HepG2 (cell line): ENCODE data around the gene VPS11. TPM values are rescaled to one million over a fixed set of nuclear protein-coding genes. Genes with fewer than 3 reads are reported as not detected.

Experiments
- ADNP ChIP-seq: sonication (generic); formaldehyde crosslinking; IDR thresholded peaks from 2 replicates; pipeline ENCODE4 v1.4.0; 2020; ENCODE audit warnings: missing genetic modification reagents
- GTF3A ChIP-seq: sonication (generic); formaldehyde crosslinking; conservative IDR thresholded peaks from 2 replicates; pipeline ENCODE4 v1.4.0; 2020; ENCODE audit warnings: mild to moderate bottlenecking, missing genetic modification reagents
- HDAC1 ChIP-seq: sonication (generic); formaldehyde crosslinking; IDR thresholded peaks from 2 replicates; pipeline ENCODE4 v1.5.1; 2020; ENCODE audit warnings: mild to moderate bottlenecking, missing genetic modification reagents
- HMGXB4 ChIP-seq, 2 experiments: sonication (generic) in 1 of 2; formaldehyde crosslinking in 1 of 2; IDR thresholded peaks; 2 replicates each; pipeline versions ENCODE4 v1.4.0 to v1.6.1; 2018 to 2020; ENCODE audit warnings: missing genetic modification reagents in 2 of 2, borderline replicate concordance in 1 of 2, low read depth in 1 of 2, mild to moderate bottlenecking in 1 of 2, missing biosample characterization in 1 of 2
- IRF2 ChIP-seq: IDR thresholded peaks from 2 replicates; pipeline ENCODE4 v1.6.1; 2018; ENCODE audit warnings: missing genetic modification reagents, missing compliant biosample characterization
- NKX3-1 ChIP-seq: sonication (generic); formaldehyde crosslinking; IDR thresholded peaks from 2 replicates; pipeline ENCODE4 v1.5.0; 2020; ENCODE audit warnings: missing genetic modification reagents
- POLR2G ChIP-seq: fragments of 200-400 bp; formaldehyde crosslinking; IDR thresholded peaks from 2 replicates; pipeline ENCODE4 v1.6.1; 2018; ENCODE audit warnings: mild to moderate bottlenecking, low read depth, low read length, moderate library complexity
- SAP130 ChIP-seq: IDR thresholded peaks from 2 replicates; pipeline ENCODE4 v1.6.1; 2016; ENCODE audit warnings: low read depth
- STAG1 ChIP-seq: sonication (generic); formaldehyde crosslinking; IDR thresholded peaks from 2 replicates; pipeline ENCODE4 v1.4.0; 2020; ENCODE audit warnings: missing genetic modification reagents
- ZBTB38 ChIP-seq: sonication (generic); formaldehyde crosslinking; IDR thresholded peaks from 2 replicates; pipeline ENCODE4 v1.5.1; 2020; ENCODE audit warnings: mild to moderate bottlenecking, missing genetic modification reagents
- ZNF530 ChIP-seq: sonication (generic); formaldehyde crosslinking; IDR thresholded peaks from 2 replicates; pipeline ENCODE4 v1.5.0; 2020; ENCODE audit warnings: low read depth, mild to moderate bottlenecking, missing genetic modification reagents
- polyA plus RNA-seq, 8 experiments: library from polyadenylated mRNA; depleted of rRNA in 3 of 8; stranded (reverse) in 7 of 8; unstranded in 1 of 8; fragments of >200 nt; fragmentation: Illumina TruSeq in 4 of 8; extraction: Trizol in 4 of 8; gene quantifications; 2 replicates each; pipeline versions ENCODE4 v1.2.1 to v1.2.3, GENCODE V29; 2011 to 2016; ENCODE audit warnings: low read depth in 4 of 8, missing spikeins in 1 of 8, mixed read lengths in 1 of 8; ENCODE audit not compliant: insufficient read depth in 1 of 8
- total RNA-seq, 5 experiments: library from RNA; depleted of rRNA; stranded (reverse); fragments of >200 nt; fragmentation: Illumina TruSeq; extraction: Trizol; gene quantifications; 2 replicates each; pipeline ENCODE4 v1.2.3, GENCODE V29; 2016; ENCODE audit warnings: low read depth in 1 of 5

VPS11 gene
- total and polyA plus RNA-seq, 2 of the 13 experiments (the other 11 are each of a cell fraction or from before 2014, with no cell fraction given), result 13.7 to 21.6 TPM

DNA sequence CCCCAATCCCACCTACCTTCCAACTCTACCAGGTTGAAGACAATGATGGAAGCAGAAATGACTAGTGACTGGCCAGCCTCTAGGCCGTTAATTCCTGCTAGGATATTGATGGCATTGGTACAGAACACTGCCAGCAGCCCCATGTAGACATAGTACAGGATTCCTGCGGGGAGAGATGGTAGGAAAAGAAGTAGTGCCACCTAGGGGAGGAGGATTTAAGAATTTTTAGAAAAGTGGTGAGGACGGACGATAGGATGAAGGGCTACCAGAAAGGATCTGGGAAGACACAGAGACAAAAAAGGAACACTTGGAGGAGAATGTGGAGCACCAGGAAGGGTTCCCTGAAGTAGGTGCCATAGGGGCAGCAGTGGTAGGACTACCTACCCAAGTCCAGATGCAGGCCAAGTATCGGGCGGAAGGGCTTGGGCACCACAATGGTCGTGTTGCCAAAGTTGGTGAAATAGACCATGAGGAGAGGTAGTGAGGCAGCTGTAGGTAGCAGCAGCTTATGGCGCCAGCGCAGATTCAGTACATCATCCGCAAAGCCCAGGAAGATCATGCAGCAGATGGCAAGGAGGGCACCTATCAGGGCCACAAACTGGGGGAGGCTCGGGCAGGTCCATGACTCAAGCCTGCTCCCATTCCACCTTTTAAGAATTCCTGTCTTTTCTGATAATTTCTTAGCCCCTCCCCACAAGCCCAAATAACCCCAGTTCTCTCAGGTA, 32.8 kb downstream of the VPS11 start (continued):
- 0 out of 4 replicates have a peak, but pooled peaks have one; percentile 20 to 40 for TF ChIP-seq HMGXB4 (CRISPR knock-in tag; IDR thresholded peaks at IDR 0.05; ENCODE audit: borderline replicate concordance in 1 of 2, low read depth in 1 of 2)
- 0 out of 2 replicates have a peak, but pooled peaks have one; percentile 13 for TF ChIP-seq IRF2 (CRISPR knock-in tag)
- TF ChIP-seq ZBTB38 (CRISPR knock-in tag), result 0 out of 2 replicates have a peak, but pooled peaks have one; percentile 37
- no peak for TF ChIP-seq GTF3A
- TF ChIP-seq POLR2G, result no peak
- peak; percentile 54; the same call in 1 of the 2 replicates for TF ChIP-seq SAP130 (CRISPR knock-in tag)
- 0 out of 2 replicates have a peak, but pooled peaks have one; percentile 27 for TF ChIP-seq HDAC1
- no peak for TF ChIP-seq ADNP
- no peak for TF ChIP-seq NKX3-1 (CRISPR knock-in tag)
- TF ChIP-seq STAG1, result peak; percentile 51
- TF ChIP-seq ZNF530 (CRISPR knock-in tag), result no peak
